ENCODE results near the gene MICB. TPM values are rescaled to one million over a fixed set of nuclear protein-coding genes. Genes with fewer than 3 reads are reported as not detected.

The MICB gene
- total RNA-seq, 1 experiment from 2014 or later: 21.7 TPM

DNA sequence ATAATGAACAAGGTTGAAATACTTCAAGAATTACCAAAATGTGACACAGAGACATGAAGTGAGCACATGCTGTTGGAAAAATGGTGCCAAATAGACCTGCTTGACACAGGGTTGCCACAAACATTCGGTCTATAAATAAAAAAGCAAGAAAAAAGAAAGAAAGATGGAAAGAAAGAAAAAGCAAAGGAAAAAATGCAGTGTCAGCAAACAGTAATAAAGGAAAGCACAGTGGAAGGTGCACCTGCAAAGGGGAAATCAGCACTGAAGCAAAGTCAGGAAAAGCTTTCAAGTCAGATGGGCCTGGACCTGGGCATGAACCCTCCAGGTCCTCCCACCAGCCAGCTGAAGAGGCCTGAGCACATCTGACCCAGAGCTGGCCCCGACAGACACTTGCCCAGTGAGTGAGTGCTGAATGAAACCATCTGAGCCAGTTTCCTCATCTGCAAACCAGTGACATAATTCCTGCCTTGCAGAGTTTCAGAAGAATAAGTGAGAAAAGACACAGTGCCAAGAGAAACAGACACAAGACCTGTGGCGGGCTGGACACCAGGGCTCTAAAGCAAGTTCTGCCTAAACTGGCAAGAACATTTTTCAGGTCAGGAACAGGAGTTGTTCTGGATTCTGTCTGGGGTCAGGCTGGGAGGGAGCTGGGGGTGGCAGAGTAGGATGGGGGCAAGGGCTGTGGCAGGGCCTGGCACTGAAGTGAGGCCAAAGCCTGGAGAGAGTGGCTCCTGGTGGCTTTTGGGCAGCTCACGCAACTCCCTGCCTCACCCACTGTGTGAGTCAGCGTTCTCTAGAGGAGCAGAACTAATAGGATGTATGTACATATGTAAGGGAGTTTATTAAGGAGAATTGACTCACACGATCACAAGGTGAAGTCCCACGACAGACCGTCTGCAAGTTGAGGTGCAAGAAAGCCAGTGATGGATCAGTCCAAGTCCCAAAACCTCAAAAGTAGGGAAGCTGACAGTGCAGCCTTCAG, 23.9 kb upstream of the MICB start:
- no peak overlapping the region for H2AFZ ChIP-seq (ENCODE audit: low read depth, low read length, poor library complexity, severe bottlenecking)
- peaks cover 0 to 5% of the 10 kb centered on the region in 2 experiments; a peak in 1 of 4 replicates for H3K4me1 ChIP-seq (ENCODE audit: control insufficient read depth in 1 of 2, insufficient read depth in 2 of 2, low read length in 2 of 2)
- POLR2A ChIA-PET: interaction anchor here (1.9 kb wide), 1 partner anchor 11 kb away, joined by 8 read pairs; no protein-coding TSS in a partner anchor
- H3K9me3 ChIP-seq (ENCODE audit: control insufficient read depth in 1 of 2, insufficient read depth in 1 of 2, low read depth in 1 of 2, low read length in 2 of 2): no peaks in the 10 kb centered on the region
- no peaks in the 10 kb centered on the region for H3K79me2 ChIP-seq (ENCODE audit: insufficient read depth, low read length)
- H3K4me3 ChIP-seq (replicated peaks in 1 of 2; ENCODE audit: low read depth in 1 of 2, low read length in 2 of 2): no peak overlapping the region
- no peaks in the 10 kb centered on the region for H4K20me1 ChIP-seq (ENCODE audit: insufficient read depth)
- CTCF ChIA-PET: interaction anchor here (1.0 kb wide), 1 partner anchor 75 kb away, joined by 5 read pairs; no protein-coding TSS in a partner anchor
- no peak overlapping the region for H3K9ac ChIP-seq (ENCODE audit: low read length)
- intact Hi-C loops (cut with micrococcal nuclease): no loop called here
- no peak overlapping the region for H3K4me2 ChIP-seq (ENCODE audit: low read length)
- H3K27ac ChIP-seq (ENCODE audit: low read depth, low read length): no peak overlapping the region
- no peaks in the 10 kb centered on the region for H3K9me2 ChIP-seq (ENCODE audit: insufficient read depth)
- DNase-seq (ENCODE audit: low read depth, low spot score) (no peak), ATAC-seq (peak; percentile 36; the same call in 1 of the 2 replicates)
- RAD21 ChIA-PET (ENCODE audit: low non-redundant PET in 1 of 2, low total read pairs in 2 of 2, uncharacterized antibody in 2 of 2, unreplicated experiment in 2 of 2): no interaction called here
- no peaks in the 10 kb centered on the region for H3K27me3 ChIP-seq (ENCODE audit: insufficient read depth, low read length)
- BruUV-seq (replicated peaks): no TSS peak
- H3K36me3 ChIP-seq (ENCODE audit: control insufficient read depth in 1 of 2, insufficient read depth in 2 of 2, low read length in 2 of 2): no peaks in the 10 kb centered on the region
- TF ChIP-seq YY1 (IDR thresholded peaks at IDR 0.05; ENCODE audit: extremely low read depth, insufficient replicate concordance, low read depth, low read length) (no peak), ZFX (IDR thresholded peaks at IDR 0.05) (no peak), SIN3A (IDR thresholded peaks at IDR 0.05; ENCODE audit: low read depth) (no peak), SRF (IDR thresholded peaks at IDR 0.05; ENCODE audit: low read depth) (no peak), JUND (IDR thresholded peaks at IDR 0.05) (no peak), SP1 (IDR thresholded peaks at IDR 0.05; ENCODE audit: low read depth) (no peak), ELF1 (IDR thresholded peaks at IDR 0.05; ENCODE audit: borderline replicate concordance, low read depth) (no peak), FOSL1 (IDR thresholded peaks at IDR 0.05; ENCODE audit: low read depth) (no peak), RAD21 (IDR thresholded peaks at IDR 0.05; ENCODE audit: low read depth) (no peak), EGR1 (IDR thresholded peaks at IDR 0.05; ENCODE audit: low read depth) (no peak), POLR2A (IDR thresholded peaks at IDR 0.05; ENCODE audit: borderline replicate concordance, extremely low read depth, insufficient read depth, insufficient read length) (no peak)
- TF ChIP-seq, protein P1, sequence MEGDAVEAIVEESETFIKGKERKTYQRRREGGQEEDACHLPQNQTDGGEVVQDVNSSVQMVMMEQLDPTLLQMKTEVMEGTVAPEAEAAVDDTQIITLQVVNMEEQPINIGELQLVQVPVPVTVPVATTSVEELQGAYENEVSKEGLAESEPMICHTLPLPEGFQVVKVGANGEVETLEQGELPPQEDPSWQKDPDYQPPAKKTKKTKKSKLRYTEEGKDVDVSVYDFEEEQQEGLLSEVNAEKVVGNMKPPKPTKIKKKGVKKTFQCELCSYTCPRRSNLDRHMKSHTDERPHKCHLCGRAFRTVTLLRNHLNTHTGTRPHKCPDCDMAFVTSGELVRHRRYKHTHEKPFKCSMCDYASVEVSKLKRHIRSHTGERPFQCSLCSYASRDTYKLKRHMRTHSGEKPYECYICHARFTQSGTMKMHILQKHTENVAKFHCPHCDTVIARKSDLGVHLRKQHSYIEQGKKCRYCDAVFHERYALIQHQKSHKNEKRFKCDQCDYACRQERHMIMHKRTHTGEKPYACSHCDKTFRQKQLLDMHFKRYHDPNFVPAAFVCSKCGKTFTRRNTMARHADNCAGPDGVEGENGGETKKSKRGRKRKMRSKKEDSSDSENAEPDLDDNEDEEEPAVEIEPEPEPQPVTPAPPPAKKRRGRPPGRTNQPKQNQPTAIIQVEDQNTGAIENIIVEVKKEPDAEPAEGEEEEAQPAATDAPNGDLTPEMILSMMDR (IDR thresholded peaks at IDR 0.05 in 2 of 3, conservative IDR thresholded peaks at IDR 0.05 in 1 of 3; ENCODE audit: borderline replicate concordance in 1 of 3, insufficient read depth in 1 of 3, low read depth in 2 of 3, low read length in 2 of 3): no peak
- TF ChIP-seq, protein P2, sequence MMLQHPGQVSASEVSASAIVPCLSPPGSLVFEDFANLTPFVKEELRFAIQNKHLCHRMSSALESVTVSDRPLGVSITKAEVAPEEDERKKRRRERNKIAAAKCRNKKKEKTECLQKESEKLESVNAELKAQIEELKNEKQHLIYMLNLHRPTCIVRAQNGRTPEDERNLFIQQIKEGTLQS (IDR thresholded peaks at IDR 0.05): no peak

Measured in HCT116 (cell line).